ENCODE results near the gene SLC35G2. TPM values are rescaled to one million over a fixed set of nuclear protein-coding genes. Genes with fewer than 3 reads are reported as not detected.

Gene SLC35G2
- total and polyA plus RNA-seq, 2 of the 4 experiments (the other 2 are of a cell fraction) = 6.6 to 7.0 TPM

GRCh38 chr3:136893848-136894443 is 75.0 kb downstream of the SLC35G2 start:
- Histone ChIP-seq H2AK9ac (replicated peaks; ENCODE audit: low read depth, low read length, poor library complexity) (no peak overlapping the region), H3K79me1 (ENCODE audit: low read depth in 1 of 2, low read length in 2 of 2) (peaks cover 10 to 54% of the 10 kb centered on the region in 2 experiments), H3K36me3 (ENCODE audit: control insufficient read depth, insufficient read depth, low read length) (no peaks in the 10 kb centered on the region; the same call in none of the 2 replicates), H4K5ac (ENCODE audit: low read depth, low read length) (peak overlapping the region; percentile 83; the same call in 1 of the 2 replicates), H3K4ac (ENCODE audit: low read depth, low read length) (peak overlapping the region; percentile 94), H3K27ac (ENCODE audit: insufficient read depth, low read length) (peak overlapping the region; percentile 71; the same call in 1 of the 2 replicates), H2AFZ (replicated peaks; ENCODE audit: low read length, poor library complexity) (no peak overlapping the region), H2AK5ac (ENCODE audit: low read depth, low read length) (peak overlapping the region; percentile 95), H3K4me1 (ENCODE audit: control insufficient read depth, insufficient read depth, low read length) (peaks cover 10% of the 10 kb centered on the region), H3K9ac (ENCODE audit: low read depth, low read length) (peak overlapping the region; percentile 36; the same call in 1 of the 2 replicates), H2BK15ac (ENCODE audit: low read depth, low read length) (peak overlapping the region; percentile 98), H2BK120ac (ENCODE audit: low read depth, low read length) (peak overlapping the region; percentile 97), H3K4me3 (ENCODE audit: insufficient read depth, low read depth, low read length) (no peak overlapping the region), H3K56ac (ENCODE audit: extremely low read depth, insufficient read depth, low read length) (peak overlapping the region; percentile 77), H2BK5ac (ENCODE audit: low read depth, low read length, poor library complexity, severe bottlenecking) (peak overlapping the region; percentile 99), H3K18ac (ENCODE audit: low read depth, low read length) (peak overlapping the region; percentile 90; the same call in 1 of the 2 replicates), H2BK20ac (ENCODE audit: low read depth, low read length) (peak overlapping the region; percentile 98), H4K8ac (ENCODE audit: low read depth in 2 of 2, low read length in 2 of 2) (peak overlapping the region; percentile 56 to 89), H3K14ac (replicated peaks; ENCODE audit: low read depth, low read length) (peak overlapping the region; percentile 94), H4K91ac (ENCODE audit: insufficient read depth, low read depth, low read length) (peak overlapping the region; percentile 94), H3K4me2 (ENCODE audit: low read depth, low read length) (peak overlapping the region; percentile 66), H3K27me3 (ENCODE audit: control insufficient read depth, insufficient read depth, low read length) (no peaks in the 10 kb centered on the region), H3K9me1 (ENCODE audit: insufficient read depth, low read length) (peaks cover 8% of the 10 kb centered on the region), H3K9me3 (ENCODE audit: control insufficient read depth, insufficient read depth, low read length) (peaks cover 5% of the 10 kb centered on the region), H4K20me1 (ENCODE audit: insufficient read depth, low read length) (peaks cover 16% of the 10 kb centered on the region; the same call in 1 of the 2 replicates), H3K23ac (ENCODE audit: low read depth, low read length) (peak overlapping the region; percentile 98)
- POLR2A ChIA-PET (ENCODE audit: unreplicated experiment) = no interaction called here
- CTCF ChIA-PET = interaction anchor here (0.6 kb wide), 1 partner anchor 607 kb away, joined by 3 read pairs; no protein-coding TSS in a partner anchor
- intact Hi-C loops (cut with micrococcal nuclease) (loop anchor here (5.0 kb wide), 1 partner anchor 1153 kb away; no protein-coding TSS in a partner anchor), in situ Hi-C loops (cut with MboI; ENCODE audit: low sequenced_read_pairs) (no loop called here), dilution Hi-C loops (cut with HindIII; ENCODE audit: low sequenced_read_pairs, unreplicated experiment) (no loop called here)
- peak; percentile 89 for ATAC-seq (ENCODE audit: low read depth)
- no CpG with 5 or more reads among the region's 5 CpGs for WGBS, 2 experiments (ENCODE audit: extremely low coverage in 2 of 2, insufficient read length in 1 of 2)
- no TSS peak for BruUV-seq (replicated peaks)
- peak; percentile 92 for DNase-seq
- TF ChIP-seq FOS (IDR thresholded peaks at IDR 0.05; ENCODE audit: low read depth, low read length) = peak; percentile 75
- TF ChIP-seq MAFK (IDR thresholded peaks at IDR 0.05; ENCODE audit: low read depth, low read length) = no peak
- 0 out of 2 replicates have a peak, but pooled peaks have one; percentile 11 for TF ChIP-seq RFX5 (IDR thresholded peaks at IDR 0.05; ENCODE audit: low read depth, low read length)
- TF ChIP-seq ELK1 (IDR thresholded peaks at IDR 0.05; ENCODE audit: borderline replicate concordance, low read depth, low read length) = no peak
- TF ChIP-seq RCOR1 (IDR thresholded peaks at IDR 0.05; ENCODE audit: insufficient replicate concordance, low read length) = peak; percentile 72
- TF ChIP-seq RAD21 (IDR thresholded peaks at IDR 0.05; ENCODE audit: low read length) = no peak
- 0 out of 2 replicates have a peak, but pooled peaks have one; percentile 9 for TF ChIP-seq NFE2L2 (IDR thresholded peaks at IDR 0.05; ENCODE audit: low read depth, low read length)
- TF ChIP-seq MAZ (IDR thresholded peaks at IDR 0.05; ENCODE audit: borderline replicate concordance, low read depth, low read length) = no peak
- no peak for TF ChIP-seq POLR2A (IDR thresholded peaks at IDR 0.05; ENCODE audit: low read depth, low read length)
- peak; percentile 44; the same call in 1 of the 2 replicates for TF ChIP-seq BHLHE40 (IDR thresholded peaks at IDR 0.05; ENCODE audit: low read depth, low read length)
- TF ChIP-seq USF2 (IDR thresholded peaks at IDR 0.05; ENCODE audit: low read depth, low read length) = no peak
- TF ChIP-seq CEBPB (IDR thresholded peaks at IDR 0.05; ENCODE audit: low read depth, low read length) = peak; percentile 92
- no peak for TF ChIP-seq SMC3 (IDR thresholded peaks at IDR 0.05; ENCODE audit: low read depth, low read length)
- no peak for TF ChIP-seq CHD1 (IDR thresholded peaks at IDR 0.05; ENCODE audit: low read depth, low read length)
- TF ChIP-seq MXI1 (IDR thresholded peaks at IDR 0.05; ENCODE audit: borderline replicate concordance, low read depth, low read length) = no peak

All from IMR-90 (cell line).